ENCODE data around the gene DYSF.

The DYSF gene

DNA sequence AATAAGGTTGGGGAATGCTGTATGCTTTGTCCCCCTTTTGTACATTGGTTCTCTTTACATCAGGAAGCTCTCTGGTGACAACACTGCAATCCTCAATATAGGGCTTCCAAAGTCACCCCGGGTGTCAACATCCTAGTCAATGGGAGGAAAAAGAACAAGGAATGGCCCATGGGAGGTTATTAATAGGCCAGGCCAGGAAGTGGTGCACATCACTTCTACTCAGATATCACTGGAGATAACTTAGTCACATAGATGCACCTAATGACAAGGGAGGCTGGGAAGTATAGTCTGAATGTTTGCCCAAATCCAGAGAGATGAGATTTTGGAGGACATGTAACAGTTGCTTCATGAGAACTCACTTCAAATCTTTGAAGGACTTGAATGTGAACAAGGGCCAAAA, 274.7 kb downstream of the DYSF start:
- no peak for TF ChIP-seq YY1 (IDR thresholded peaks at IDR 0.05; ENCODE audit: low read depth)
- TF ChIP-seq, protein P1, sequence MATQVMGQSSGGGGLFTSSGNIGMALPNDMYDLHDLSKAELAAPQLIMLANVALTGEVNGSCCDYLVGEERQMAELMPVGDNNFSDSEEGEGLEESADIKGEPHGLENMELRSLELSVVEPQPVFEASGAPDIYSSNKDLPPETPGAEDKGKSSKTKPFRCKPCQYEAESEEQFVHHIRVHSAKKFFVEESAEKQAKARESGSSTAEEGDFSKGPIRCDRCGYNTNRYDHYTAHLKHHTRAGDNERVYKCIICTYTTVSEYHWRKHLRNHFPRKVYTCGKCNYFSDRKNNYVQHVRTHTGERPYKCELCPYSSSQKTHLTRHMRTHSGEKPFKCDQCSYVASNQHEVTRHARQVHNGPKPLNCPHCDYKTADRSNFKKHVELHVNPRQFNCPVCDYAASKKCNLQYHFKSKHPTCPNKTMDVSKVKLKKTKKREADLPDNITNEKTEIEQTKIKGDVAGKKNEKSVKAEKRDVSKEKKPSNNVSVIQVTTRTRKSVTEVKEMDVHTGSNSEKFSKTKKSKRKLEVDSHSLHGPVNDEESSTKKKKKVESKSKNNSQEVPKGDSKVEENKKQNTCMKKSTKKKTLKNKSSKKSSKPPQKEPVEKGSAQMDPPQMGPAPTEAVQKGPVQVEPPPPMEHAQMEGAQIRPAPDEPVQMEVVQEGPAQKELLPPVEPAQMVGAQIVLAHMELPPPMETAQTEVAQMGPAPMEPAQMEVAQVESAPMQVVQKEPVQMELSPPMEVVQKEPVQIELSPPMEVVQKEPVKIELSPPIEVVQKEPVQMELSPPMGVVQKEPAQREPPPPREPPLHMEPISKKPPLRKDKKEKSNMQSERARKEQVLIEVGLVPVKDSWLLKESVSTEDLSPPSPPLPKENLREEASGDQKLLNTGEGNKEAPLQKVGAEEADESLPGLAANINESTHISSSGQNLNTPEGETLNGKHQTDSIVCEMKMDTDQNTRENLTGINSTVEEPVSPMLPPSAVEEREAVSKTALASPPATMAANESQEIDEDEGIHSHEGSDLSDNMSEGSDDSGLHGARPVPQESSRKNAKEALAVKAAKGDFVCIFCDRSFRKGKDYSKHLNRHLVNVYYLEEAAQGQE (IDR thresholded peaks at IDR 0.05; ENCODE audit: low read depth), result no peak
- no peak for TF ChIP-seq CEBPB (IDR thresholded peaks at IDR 0.05)
- TF ChIP-seq TEAD4 (IDR thresholded peaks at IDR 0.05), result no peak
- no peak for TF ChIP-seq EP300 (IDR thresholded peaks at IDR 0.05; ENCODE audit: borderline replicate concordance)
- TF ChIP-seq CREB1 (IDR thresholded peaks at IDR 0.05; ENCODE audit: low read depth), result no peak
- TF ChIP-seq, protein P2, sequence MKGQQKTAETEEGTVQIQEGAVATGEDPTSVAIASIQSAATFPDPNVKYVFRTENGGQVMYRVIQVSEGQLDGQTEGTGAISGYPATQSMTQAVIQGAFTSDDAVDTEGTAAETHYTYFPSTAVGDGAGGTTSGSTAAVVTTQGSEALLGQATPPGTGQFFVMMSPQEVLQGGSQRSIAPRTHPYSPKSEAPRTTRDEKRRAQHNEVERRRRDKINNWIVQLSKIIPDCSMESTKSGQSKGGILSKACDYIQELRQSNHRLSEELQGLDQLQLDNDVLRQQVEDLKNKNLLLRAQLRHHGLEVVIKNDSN (IDR thresholded peaks at IDR 0.05), result no peak
- TF ChIP-seq TAF1 (IDR thresholded peaks at IDR 0.05; ENCODE audit: low read depth), result no peak
- TF ChIP-seq RAD21 (IDR thresholded peaks at IDR 0.05; ENCODE audit: low read depth), result no peak
- no peak for TF ChIP-seq MAX (IDR thresholded peaks at IDR 0.05)
- no peak for TF ChIP-seq TCF12 (IDR thresholded peaks at IDR 0.05; ENCODE audit: low read depth)

DNA sequence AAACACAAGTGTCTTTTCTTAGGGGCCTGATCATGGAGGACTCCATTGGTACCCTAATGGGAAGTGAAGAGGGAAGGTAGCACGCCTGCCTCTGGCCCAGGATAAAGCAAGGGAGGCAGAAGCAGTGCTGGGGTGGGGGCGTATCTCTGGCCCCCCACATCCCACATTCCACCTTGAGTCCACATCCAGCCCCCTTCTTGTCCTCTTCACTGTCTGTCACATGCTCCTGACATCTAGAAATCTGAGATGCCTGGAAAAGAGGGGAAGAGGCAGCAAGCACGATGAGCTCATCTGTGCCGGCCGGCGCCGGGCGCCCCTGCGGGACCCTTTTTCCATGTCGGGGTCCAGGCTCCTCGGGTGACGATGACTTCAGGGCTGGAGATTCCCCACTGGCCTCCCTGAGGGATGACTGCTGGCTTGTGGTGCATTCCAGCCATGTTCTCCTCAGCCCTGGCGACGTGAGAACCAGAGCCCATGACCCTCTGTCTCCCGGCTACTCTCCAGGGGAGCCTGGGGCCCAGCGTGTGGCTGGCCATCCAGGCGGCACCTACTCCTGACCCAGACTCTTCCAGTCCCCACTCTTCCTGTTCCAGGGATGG, 277.5 kb downstream of the DYSF start:
- TF ChIP-seq CREB1 (IDR thresholded peaks at IDR 0.05; ENCODE audit: low read depth), result no peak
- no peak for TF ChIP-seq ZBTB7A (IDR thresholded peaks at IDR 0.05; ENCODE audit: low read depth)
- no peak for TF ChIP-seq YY1 (IDR thresholded peaks at IDR 0.05; ENCODE audit: low read depth)
- TF ChIP-seq MAX (IDR thresholded peaks at IDR 0.05), result no peak
- TF ChIP-seq RAD21 (IDR thresholded peaks at IDR 0.05; ENCODE audit: low read depth), result no peak
- no peak for TF ChIP-seq TEAD4 (IDR thresholded peaks at IDR 0.05)
- TF ChIP-seq CEBPB (IDR thresholded peaks at IDR 0.05), result no peak
- TF ChIP-seq NFIC (IDR thresholded peaks at IDR 0.05), result no peak
- TF ChIP-seq FOXM1 (IDR thresholded peaks at IDR 0.05; ENCODE audit: borderline replicate concordance, low read depth), result no peak
- no peak for TF ChIP-seq TAF1 (IDR thresholded peaks at IDR 0.05; ENCODE audit: low read depth)
- TF ChIP-seq, protein P2 (IDR thresholded peaks at IDR 0.05), result no peak
- TF ChIP-seq, protein P1 (IDR thresholded peaks at IDR 0.05; ENCODE audit: low read depth), result no peak
- no peak for TF ChIP-seq EP300 (IDR thresholded peaks at IDR 0.05; ENCODE audit: borderline replicate concordance)

- no peak for TF ChIP-seq MAX (IDR thresholded peaks at IDR 0.05)
These were observed 281.3 kb downstream of the DYSF start for GRCh38 chr2:71734620-71735019.

- no peak for TF ChIP-seq MAX (IDR thresholded peaks at IDR 0.05)
- no peak for TF ChIP-seq NFIC (IDR thresholded peaks at IDR 0.05)
- TF ChIP-seq TCF12 (IDR thresholded peaks at IDR 0.05; ENCODE audit: low read depth), result no peak
These were observed 282.3 kb downstream of the DYSF start for GRCh38 chr2:71735676-71736075.
